ENCODE results near the gene RAB15. TPM values are rescaled to one million over a fixed set of nuclear protein-coding genes. Genes with fewer than 3 reads are reported as not detected.

Gene RAB15
- polyA plus RNA-seq, 1 donor (not counting 4 experiments of a cell fraction or from before 2014, with no cell fraction given): 2.1 TPM

DNA sequence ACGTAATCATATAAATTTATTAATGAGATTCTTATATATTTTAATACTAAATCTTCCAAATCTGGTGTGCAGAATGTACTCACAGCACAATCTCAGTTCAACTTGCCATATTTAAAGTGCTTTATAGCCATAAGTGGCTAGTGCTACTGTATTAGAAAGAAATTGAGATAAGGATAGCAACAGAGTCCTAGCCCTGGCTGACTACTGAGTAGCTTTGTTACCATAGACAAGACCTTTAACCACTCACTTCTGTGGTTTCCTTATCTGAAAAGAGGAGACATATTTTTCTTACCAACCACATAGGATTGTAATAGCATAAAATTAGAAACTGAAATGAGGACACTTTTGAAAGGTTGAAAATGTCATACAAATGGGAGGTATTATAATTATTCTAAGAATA is 59.9 kb downstream of the RAB15 start:
- Histone ChIP-seq H3K27me3 (ENCODE audit: control insufficient read depth, extremely low read depth, insufficient read depth, low read length) (no peaks in the 10 kb centered on the region), H3K36me3 (ENCODE audit: control insufficient read depth in 2 of 2, extremely low read depth in 1 of 2, insufficient read depth in 2 of 2, low read length in 2 of 2) (no peaks in the 10 kb centered on the region), H3K9ac (ENCODE audit: control insufficient read depth, extremely low read depth, insufficient read depth, low read length) (no peak overlapping the region), H3K79me2 (ENCODE audit: control insufficient read depth, insufficient read depth, low read length) (peaks cover 29% of the 10 kb centered on the region), H3K4me3 (ENCODE audit: control insufficient read depth in 2 of 3, extremely low read depth in 1 of 3, insufficient read depth in 2 of 3, low read depth in 1 of 3, low read length in 3 of 3) (no peak overlapping the region), H4K20me1 (ENCODE audit: control insufficient read depth, extremely low read depth, insufficient read depth, low read length) (no peaks in the 10 kb centered on the region), H3K4me2 (ENCODE audit: control insufficient read depth, extremely low read depth, insufficient read depth, low read depth, low read length) (no peak overlapping the region), H3K9me1 (ENCODE audit: control insufficient read depth, extremely low read depth, insufficient read depth, low read length) (no peaks in the 10 kb centered on the region), H3K4me1 (ENCODE audit: control insufficient read depth, extremely low read depth, insufficient read depth, low read length) (peaks cover 14% of the 10 kb centered on the region), H3K27ac (ENCODE audit: control insufficient read depth, insufficient read depth, low read length) (no peak overlapping the region), H2AFZ (ENCODE audit: control insufficient read depth, low read length) (no peak overlapping the region), H3K9me3 (ENCODE audit: control insufficient read depth, low read depth, low read length) (no peaks in the 10 kb centered on the region)
- no peak for TF ChIP-seq EZH2 (IDR thresholded peaks at IDR 0.05; ENCODE audit: low read length)
- TF ChIP-seq, protein P1, sequence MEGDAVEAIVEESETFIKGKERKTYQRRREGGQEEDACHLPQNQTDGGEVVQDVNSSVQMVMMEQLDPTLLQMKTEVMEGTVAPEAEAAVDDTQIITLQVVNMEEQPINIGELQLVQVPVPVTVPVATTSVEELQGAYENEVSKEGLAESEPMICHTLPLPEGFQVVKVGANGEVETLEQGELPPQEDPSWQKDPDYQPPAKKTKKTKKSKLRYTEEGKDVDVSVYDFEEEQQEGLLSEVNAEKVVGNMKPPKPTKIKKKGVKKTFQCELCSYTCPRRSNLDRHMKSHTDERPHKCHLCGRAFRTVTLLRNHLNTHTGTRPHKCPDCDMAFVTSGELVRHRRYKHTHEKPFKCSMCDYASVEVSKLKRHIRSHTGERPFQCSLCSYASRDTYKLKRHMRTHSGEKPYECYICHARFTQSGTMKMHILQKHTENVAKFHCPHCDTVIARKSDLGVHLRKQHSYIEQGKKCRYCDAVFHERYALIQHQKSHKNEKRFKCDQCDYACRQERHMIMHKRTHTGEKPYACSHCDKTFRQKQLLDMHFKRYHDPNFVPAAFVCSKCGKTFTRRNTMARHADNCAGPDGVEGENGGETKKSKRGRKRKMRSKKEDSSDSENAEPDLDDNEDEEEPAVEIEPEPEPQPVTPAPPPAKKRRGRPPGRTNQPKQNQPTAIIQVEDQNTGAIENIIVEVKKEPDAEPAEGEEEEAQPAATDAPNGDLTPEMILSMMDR (optimal IDR thresholded peaks at IDR 0.05 in 1 of 3, IDR thresholded peaks at IDR 0.05 in 1 of 3, conservative IDR thresholded peaks at IDR 0.05 in 1 of 3; ENCODE audit: extremely low read depth in 1 of 3, insufficient read depth in 2 of 3, low read length in 3 of 3): no peak
- dilution Hi-C loops (cut with MboI; ENCODE audit: extremely low pct_ligation_motif_present, low sequenced_read_pairs): no loop called here
- FAIRE-seq: no peak
- DNase-seq (ENCODE audit: low read depth, low spot score): no peak

GRCh38 chr14:64910847-64911495 is 61.2 kb downstream of the RAB15 start:
- Histone ChIP-seq H2AFZ (ENCODE audit: control insufficient read depth, low read length) (no peak overlapping the region), H3K9ac (ENCODE audit: control insufficient read depth, extremely low read depth, insufficient read depth, low read length) (no peak overlapping the region), H3K9me1 (ENCODE audit: control insufficient read depth, extremely low read depth, insufficient read depth, low read length) (no peaks in the 10 kb centered on the region), H3K4me1 (ENCODE audit: control insufficient read depth, extremely low read depth, insufficient read depth, low read length) (peaks cover 12% of the 10 kb centered on the region), H3K27ac (ENCODE audit: control insufficient read depth, insufficient read depth, low read length) (no peak overlapping the region), H3K4me3 (ENCODE audit: control insufficient read depth in 2 of 3, extremely low read depth in 1 of 3, insufficient read depth in 2 of 3, low read depth in 1 of 3, low read length in 3 of 3) (no peak overlapping the region), H3K4me2 (ENCODE audit: control insufficient read depth, extremely low read depth, insufficient read depth, low read depth, low read length) (no peak overlapping the region), H3K27me3 (ENCODE audit: control insufficient read depth, extremely low read depth, insufficient read depth, low read length) (no peaks in the 10 kb centered on the region), H3K79me2 (ENCODE audit: control insufficient read depth, insufficient read depth, low read length) (peaks cover 17% of the 10 kb centered on the region), H4K20me1 (ENCODE audit: control insufficient read depth, extremely low read depth, insufficient read depth, low read length) (no peaks in the 10 kb centered on the region), H3K36me3 (ENCODE audit: control insufficient read depth in 2 of 2, extremely low read depth in 1 of 2, insufficient read depth in 2 of 2, low read length in 2 of 2) (no peaks in the 10 kb centered on the region), H3K9me3 (ENCODE audit: control insufficient read depth, low read depth, low read length) (no peaks in the 10 kb centered on the region)
- dilution Hi-C loops (cut with MboI; ENCODE audit: extremely low pct_ligation_motif_present, low sequenced_read_pairs): no loop called here
- DNase-seq (ENCODE audit: low read depth, low spot score) (no peak), FAIRE-seq (no peak)
- TF ChIP-seq, protein P1 (optimal IDR thresholded peaks at IDR 0.05 in 1 of 3, IDR thresholded peaks at IDR 0.05 in 1 of 3, conservative IDR thresholded peaks at IDR 0.05 in 1 of 3; ENCODE audit: extremely low read depth in 1 of 3, insufficient read depth in 2 of 3, low read length in 3 of 3): peak; percentile 48 to 57 (median 54)
- no peak for TF ChIP-seq EZH2 (IDR thresholded peaks at IDR 0.05; ENCODE audit: low read length)

Measured in keratinocyte (primary cell).